Measurements from ENCODE around the gene VPS35L.
"Not testable (repeated sequence)": the region's sequence is repeated elsewhere in the genome, so short reads cannot be mapped to it uniquely, and the experiment has no call there.

VPS35L gene

DNA sequence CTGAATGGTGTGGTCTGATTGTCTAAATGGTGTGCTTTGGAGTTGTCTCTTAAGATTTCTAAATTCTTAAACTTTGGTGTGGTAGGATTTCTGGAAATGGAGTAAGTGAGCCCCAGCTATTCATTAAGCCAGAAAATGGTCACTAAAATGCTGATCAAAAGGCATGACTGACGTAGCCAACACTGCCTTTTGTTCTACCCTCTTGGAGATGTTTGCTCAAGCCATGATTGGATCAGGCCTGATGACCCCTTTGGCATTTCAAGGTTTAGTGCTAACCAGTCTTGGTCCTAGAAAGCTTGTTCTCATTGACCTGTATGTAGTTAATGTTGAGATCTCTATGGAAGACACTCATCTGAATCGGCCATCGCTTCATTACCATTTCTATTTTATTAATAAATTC lies 94.5 kb downstream of the VPS35L start:
- DNase-seq (ENCODE audit: low read depth in 2 of 2) = no peak

DNA sequence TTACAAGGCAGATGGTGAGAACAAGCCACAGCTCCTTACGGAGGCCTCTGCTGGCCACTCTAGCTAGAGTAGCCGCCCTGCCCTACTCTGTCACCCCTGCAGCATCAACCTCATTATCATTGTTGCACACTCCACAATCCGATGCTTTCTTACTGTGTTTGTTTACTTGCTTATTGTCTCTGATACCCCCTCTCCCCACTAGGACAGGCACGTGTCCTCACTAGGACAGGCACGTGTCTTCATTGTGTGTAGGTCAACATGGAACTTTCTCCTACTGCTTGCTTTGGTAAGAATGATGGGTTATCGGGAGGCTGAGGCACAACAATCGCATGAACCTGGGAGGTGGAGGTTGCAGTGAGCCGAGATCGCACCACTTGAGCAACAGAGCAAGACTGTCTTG lies 98.6 kb downstream of the VPS35L start:
- no peak for DNase-seq (ENCODE audit: low read depth in 2 of 2)

DNA sequence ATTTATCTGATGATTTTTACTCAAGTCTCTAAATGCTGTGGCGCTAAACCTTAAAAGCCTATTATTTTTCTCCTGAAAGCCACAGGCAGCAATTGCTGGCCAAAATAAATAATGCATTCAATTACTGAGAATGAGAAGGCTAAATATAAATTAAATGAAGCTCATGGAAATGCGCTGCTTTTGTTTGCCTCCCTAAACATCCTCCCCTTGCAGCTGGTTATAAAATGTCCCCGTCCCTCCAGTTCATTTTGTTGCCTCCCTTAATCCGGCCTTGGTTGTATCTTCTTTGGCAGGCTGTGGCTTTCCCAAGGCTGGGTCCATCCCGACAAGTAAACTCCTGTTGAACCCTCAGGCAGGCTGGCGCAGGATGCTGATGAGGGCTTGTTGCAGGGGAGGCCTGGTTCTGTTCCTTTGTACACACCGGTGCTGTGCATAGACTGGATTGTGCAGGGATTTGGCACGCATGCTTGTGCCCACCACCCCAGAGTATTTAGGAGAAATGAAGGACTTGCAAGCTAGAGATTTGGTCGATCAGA lies 99.8 kb downstream of the VPS35L start:
- DNase-seq (ENCODE audit: low read depth in 2 of 2) = no peak

DNA sequence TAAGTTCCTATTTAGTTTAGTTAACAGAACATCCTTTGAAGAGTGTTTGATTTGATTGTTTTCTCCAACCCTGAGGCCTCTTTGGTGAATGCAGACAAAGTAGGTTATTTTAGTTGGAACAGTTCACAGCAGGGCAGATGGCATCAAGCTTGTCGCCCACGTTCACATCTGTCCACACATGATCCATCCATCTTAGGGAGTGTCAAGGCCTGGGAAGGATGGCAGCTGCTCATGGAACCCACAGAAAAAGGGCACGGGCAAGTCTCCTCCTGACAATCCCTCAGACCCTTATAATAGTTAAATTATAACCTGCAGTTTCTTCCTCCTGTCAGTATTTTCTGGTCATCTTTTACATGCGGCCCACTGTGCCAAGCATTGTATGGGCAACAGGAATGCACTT lies 102.3 kb downstream of the VPS35L start:
- no peak for DNase-seq (ENCODE audit: low read depth in 2 of 2)

DNA sequence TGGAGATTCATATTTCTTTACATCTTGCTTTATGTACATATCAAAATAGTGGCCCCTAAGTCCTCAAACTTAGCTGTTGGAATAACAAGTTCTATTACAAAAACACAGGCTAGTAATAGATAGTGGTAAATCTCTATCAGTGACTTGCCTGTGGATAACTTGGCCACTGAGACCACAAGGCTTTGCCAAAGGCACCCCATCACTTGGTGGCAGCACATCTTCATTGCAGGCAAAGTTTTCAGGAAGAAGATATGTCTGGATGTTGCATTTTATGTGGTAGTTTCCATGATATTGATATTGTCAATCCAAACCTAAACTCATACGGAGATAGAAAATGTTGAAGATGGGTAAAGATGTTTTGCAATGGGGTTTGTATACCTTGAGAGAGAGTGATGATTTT lies 104.1 kb downstream of the VPS35L start:
- DNase-seq (ENCODE audit: low read depth in 2 of 2) = no peak

DNA sequence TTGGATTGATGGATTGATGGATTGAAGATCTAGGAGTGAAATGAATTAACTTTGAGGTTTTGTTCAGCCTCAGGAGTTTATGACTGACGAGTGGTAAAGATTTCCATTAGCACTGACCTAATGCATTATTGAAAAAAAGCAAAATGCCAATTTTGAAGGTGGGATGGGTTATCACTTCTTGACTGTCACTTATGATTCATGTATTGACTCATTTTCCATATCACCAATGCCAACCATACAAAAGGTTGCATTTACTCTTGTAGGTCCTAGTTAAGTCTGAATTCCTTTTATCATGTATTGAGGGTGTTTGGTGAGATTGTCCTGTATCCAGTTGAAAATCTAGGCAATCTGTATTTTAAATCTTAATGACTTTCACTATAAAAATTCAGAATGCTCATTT lies 104.9 kb downstream of the VPS35L start:
- no peak for DNase-seq (ENCODE audit: low read depth in 2 of 2)

DNA sequence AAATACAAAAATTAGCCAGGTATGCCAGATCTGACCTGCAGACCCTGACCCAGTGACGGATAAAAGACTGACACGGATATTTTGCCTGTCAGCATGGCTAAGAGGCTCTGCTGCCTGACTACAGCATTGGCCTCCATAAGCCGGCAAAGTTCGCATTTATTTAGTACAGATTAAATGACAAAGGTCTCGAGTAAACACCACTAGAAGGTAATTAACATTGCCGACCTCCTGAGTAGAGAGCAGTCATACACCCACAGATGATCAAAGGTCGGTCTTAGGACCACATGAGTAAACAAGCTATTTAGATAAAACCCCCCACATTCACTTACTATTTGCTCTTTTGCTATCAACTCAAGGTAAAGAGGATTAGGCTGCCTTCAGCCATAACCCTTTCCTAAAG lies 106.8 kb downstream of the VPS35L start:
- DNase-seq (ENCODE audit: low read depth in 2 of 2) = no peak

DNA sequence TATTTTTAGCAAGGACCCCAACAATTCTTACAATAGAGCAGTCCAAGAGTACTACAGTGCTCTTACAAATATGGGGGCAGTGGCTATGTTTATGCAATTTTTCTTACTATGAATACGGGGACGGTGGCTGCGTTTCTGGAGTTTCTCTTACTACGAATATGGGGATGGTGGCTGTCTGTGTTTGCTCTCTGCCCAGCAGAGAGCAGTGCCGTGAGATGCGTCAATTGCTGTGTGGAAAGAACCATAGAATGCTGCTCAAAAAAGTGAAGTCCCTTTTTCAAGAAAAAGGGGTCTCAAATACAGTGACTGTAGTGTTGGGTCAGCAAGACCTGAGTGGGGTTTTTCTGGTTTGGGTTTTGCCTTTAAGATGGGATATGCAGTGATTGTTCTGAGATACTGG lies 108.7 kb downstream of the VPS35L start:
- DNase-seq (ENCODE audit: low read depth in 2 of 2) = no peak

DNA sequence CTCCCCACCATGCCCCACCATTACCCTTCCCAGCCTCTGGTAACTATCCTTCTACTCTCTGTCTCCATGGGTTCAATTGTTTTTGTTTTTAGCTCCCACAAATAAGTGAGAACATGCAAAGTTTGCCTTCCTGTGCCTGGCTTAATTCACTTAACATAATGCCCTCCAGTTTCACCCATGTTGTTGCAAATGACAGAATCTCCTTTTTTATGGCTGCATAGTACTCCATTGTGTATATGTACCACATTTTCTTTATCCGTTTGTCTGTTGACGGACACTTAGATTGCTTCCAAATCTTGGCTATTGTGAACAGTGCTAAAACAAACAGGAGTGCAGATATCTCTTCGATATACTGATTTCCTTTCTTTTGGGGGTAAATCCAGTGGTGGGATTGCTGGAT lies 109.8 kb downstream of the VPS35L start:
- not testable (repeated sequence) for DNase-seq (ENCODE audit: low read depth in 2 of 2)

DNA sequence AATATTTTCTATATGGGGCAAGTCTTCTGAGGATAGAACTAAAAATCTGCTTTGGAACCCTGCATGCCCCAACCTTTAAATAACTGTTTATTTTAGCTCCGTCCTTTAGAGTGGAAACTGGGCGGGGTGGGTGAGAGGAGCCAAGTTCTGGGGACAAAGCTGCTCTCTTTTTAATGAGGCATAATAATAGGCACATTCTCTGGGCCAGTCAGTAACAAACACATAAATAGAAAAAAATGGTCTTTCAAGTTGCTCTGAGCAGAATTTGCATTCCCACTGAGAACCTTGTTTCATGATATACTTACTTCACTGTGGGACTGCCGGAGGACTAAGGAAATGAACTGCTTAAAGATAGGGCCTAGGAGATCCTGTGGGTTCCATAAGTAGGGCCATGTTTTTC lies 111.0 kb downstream of the VPS35L start:
- DNase-seq (ENCODE audit: low read depth in 2 of 2) = no peak

DNA sequence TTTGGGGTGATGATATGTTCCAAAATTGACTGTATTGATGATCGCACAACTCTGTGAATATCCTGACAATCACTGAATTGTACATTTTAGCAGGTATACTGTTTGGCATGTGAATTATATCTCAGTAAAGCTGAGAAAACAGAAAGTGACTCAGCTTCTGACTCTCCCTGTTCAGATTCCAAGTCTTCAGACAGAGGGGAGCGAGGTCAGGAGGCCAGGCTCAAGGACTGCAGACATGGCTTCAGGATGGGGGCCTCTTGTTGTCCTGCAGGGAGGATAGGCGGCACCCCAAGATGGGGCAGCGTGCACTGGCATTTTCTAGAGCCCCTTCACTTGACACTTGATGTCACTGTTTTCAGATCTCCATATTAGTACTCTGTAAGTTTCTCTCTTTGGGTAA lies 116.9 kb downstream of the VPS35L start:
- no peak for DNase-seq (ENCODE audit: low read depth in 2 of 2)

DNA sequence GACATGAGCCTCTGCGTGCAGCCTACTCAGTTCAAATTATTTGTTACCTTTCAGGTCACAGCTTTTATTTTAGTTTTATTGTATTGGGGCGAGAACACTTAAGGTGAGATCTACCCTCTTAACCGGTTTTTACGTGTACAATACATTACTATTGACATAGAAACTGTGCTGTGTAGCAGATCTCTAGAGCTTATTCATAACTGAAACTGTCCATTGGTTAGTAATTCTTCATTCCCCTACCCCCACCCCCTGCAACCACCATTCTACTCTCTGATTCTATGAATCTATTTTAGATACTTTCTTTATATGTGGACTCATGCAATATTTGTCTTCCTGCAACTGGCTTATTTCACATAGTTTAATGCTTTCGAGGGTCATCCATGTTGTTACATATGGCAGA lies 119.0 kb downstream of the VPS35L start:
- no peak for DNase-seq (ENCODE audit: low read depth in 2 of 2)

DNA sequence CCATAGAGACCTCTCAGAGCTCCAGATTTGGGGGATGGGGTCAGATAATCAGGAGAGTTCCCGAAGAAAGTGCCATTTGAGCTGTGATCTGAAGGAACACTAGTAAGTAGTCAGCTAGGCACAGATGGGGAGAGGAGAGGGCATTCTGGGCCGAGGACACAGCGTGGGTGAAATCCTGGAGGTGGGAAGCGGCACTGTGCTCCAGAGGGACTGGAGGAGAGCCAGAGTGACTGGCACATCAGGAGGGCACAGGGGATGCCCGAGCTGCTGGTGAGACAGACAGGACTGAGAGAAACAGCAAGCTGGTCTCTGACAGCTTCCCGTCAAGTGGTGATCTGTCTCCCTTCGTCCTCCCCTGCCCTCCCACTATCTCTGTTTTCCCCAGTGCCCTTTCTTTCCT lies 121.9 kb downstream of the VPS35L start:
- DNase-seq (ENCODE audit: low read depth in 2 of 2) = no peak

DNA sequence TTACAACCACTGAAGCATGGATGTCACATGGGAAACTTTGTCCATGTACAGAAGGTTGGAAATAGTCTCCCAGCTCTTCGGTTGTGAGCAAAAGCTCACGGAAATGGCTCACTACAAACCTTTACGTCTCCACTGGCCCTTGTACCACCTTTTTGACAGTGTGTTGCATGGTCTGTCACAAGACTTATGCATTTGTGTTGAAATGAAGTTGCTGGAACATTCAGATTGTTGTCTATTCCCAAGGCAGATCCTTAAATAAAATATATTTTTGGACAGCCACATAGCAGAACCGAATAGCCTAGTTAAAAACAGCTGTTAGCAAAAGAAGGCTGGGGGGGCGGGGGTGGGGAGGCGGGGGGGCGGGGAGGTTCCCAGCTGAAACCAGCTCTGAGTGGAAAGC lies 123.3 kb downstream of the VPS35L start:
- no peak for DNase-seq (ENCODE audit: low read depth in 2 of 2)

DNA sequence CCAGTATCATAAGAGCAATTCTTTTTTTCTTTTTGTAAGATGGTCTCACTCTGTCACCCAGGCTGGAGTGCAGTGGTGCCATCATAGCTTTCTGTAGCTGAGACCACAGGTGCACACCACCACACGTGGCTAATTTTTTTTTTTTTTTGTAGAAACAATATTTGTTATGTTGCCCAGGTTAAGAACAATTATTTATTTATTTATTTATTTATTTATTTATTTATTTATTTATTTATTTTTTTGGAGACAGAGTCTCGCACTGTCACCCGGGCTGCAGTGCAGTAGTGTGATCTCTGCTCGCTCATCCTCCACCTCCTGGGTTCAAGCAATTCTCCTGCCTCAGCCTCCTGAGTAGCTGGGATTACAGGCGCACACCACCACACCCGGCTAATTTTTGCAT lies 123.8 kb downstream of the VPS35L start:
- not testable (repeated sequence) for DNase-seq (ENCODE audit: low read depth in 2 of 2)

DNA sequence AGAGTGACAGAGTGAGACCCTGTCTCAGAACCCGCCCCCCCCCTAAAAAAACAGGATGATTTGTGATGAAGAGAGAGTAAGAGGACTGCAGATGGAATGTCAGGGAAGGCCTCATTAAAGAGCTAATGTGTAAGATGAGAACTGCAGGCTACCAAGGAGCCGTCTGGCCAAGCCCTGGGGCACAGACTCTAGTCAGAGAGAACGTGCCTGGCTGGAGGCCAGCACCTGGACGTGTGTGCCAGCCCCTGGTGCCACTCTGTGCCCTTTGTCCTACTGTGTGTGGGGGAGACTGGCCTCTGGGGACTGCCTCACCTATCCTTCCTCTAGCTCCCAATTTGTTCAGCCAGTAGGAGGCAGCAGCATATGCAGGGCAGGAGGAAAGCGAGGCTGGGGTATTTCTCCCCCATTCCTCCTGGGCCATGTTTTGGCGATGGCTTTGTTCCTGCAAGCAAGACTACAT lies 125.4 kb downstream of the VPS35L start:
- DNase-seq (ENCODE audit: low read depth in 2 of 2) = no peak

DNA sequence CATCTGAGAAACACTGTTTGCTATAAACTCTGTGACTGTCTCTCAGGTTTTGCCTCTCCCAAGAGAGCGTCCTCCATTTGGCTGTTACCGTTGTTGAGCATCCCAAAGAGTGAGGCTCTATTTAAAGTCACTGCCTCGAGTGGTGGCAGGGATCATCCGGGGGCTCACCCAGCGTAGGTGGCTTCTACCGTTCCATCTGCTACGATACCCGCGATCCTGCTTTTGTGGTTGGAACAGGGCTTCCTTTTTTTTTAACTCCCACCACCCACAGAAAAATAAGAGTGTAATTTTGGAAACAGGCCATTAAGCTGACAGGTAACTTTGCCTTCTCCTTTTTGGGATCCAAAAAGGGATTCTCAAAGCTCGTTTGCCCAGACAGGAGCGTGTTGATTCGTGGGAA lies 126.1 kb downstream of the VPS35L start:
- no peak for DNase-seq (ENCODE audit: low read depth in 2 of 2)

DNA sequence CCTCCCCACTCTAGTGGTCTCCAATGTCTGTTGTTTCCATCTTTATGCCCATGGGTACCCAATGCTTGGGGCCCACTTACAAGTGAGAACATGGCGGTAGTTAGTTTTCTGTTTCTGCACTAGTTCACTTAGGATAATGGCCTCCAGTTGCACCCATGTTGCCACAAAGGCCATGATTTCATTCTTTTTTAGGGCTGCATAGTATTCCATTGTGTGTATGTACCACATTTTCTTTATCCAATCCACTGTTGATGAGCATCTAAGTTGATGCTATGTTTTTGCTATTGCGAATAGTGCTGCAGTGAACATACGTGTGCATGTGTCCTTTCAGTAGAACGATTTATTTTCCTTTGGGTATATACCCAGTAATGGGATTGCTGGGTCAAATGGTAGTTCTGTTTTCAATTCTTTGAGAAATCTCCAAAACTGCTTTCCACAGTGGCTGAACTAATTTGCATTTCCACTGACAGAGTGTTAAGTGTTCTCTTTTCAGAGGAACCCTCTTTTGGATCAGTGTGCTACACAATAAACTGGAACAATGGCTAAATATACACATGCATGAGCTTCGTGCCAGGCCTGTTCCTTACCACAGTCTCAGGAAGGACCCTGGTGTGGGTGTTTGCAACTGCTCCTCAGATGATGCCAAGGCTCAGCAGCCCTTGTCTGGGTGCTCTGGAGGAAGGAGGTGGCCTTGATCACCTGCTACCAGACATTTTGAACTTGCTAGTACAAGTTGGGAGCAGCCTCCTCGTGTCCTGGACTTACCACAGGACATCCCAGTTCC lies 128.1 kb downstream of the VPS35L start:
- no peak for DNase-seq (ENCODE audit: low read depth in 2 of 2)

DNA sequence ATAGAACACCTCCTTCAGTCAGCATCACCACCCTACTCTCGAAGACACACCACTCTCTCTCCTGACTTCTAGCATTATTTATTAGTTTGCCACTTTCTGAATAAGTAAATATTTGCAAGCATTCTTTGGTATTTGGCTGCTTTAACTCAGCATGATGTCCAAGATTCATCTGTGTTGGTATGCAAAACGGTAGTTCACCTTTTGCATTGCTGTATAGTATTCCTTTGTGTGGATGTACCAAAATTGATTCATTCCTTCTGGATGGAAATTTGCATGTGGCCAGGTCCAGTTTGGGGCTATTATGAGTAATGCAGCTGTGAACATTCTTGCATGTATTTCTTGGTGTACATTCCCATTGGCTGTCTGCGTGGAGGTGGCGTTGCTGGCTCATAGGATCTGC lies 129.7 kb downstream of the VPS35L start:
- DNase-seq (ENCODE audit: low read depth in 2 of 2) = no peak

DNA sequence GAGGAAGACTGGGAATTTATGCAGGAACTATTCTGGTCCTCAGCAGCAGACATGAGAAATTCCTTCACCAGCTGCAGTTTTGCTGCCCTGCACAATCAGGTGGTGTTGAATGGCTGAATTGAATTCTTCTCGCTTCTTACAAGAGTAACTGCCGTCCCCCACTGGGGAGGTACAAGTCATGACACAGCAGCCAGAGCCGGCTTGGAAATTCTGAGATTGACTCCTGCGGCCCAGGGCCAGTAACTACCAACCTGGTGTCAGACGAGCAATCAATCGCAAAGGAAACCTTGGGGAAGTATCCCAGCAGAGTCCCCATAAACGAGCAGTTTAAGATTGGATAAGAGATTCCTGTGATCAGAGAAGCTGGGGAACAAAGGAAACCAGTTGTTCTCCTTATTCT lies 131.8 kb downstream of the VPS35L start:
- no peak for DNase-seq (ENCODE audit: low read depth in 2 of 2)

DNA sequence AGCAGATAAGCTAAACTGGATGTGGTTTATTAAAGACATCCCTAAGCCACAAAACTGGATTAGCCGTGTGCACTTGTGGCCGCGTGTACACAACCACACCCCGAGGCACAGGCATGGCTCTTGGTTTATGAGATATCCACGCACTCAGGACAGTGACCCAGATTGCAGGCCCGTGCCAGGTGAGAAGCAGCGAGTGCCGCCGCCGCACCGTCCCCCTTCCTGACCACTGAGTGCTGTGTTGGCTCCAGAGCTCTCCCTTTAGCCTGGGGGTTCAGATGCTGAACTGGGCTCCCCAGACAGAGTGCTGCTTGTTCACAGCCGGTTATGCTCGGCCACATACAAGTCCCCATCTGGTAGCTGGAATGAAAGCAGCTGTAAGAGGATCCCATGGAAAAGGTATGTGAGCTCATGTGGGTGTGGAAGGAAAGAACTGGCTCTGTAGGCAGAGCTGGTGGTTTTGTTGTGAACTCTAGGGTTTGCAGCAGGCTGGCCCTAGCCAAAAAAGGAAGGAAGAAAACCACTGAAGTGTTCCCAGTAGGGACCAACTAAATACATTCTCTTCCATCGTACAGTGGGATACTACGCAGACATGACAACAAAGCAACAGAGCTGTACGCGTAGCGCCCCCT lies 133.0 kb downstream of the VPS35L start:
- no peak for DNase-seq (ENCODE audit: low read depth in 2 of 2)

DNA sequence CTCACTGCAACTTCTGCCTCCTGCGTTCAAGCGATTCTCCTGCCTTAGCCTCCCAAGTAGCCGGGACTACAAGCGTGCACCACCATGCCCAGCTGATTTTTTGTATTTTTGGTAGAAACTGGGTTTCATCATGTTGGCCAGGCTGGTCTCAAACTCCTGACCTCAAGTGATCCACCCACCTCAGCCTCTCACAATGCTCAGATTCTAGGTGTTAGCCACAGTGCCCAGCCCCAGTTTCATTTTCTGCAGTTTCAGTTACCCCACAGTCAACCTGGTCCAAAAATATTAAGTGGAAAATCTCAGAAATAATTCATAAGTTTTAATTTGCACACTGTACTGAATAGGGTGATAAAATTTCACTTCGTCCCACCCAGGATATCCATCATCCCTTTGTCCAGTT lies 133.8 kb downstream of the VPS35L start:
- no peak for DNase-seq (ENCODE audit: low read depth in 2 of 2)

DNA sequence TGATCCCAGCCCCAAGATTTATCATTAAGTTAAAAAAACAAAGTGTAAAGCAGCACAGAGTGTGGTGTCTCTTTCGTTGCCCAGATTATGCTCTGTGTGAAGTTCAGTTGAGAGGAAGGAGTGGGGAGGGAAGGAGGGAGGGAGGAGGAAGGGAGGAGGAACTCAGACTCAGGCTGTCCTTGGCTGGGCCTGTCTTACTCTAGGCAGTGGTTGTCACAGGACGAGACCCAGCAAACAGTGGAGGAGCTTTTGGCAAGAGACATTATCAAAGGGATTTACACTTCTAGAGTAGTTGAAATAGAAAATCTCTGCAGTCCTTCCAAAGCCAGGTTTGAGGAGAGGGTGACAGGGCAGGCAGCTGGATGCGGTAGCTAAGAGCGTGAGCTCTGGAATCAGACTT lies 134.7 kb downstream of the VPS35L start:
- DNase-seq (ENCODE audit: low read depth in 2 of 2) = no peak

Measured in stimulated activated CD4-positive, alpha-beta T cell treated with anti-CD3 and anti-CD28 coated beads, Interleukin-1b, Interleukin-23, amount 100 ng/mL, for 1 hour (primary cell).